H9 (cell line): ENCODE measurements around the gene TMEM63A. TPM values are rescaled to one million over a fixed set of nuclear protein-coding genes. Genes with fewer than 3 reads are reported as not detected.

Experiments used
- DNase-seq: peaks from one replicate; pipeline ENCODE4 v3.0.0-alpha.2; 2017
- H2AFZ ChIP-seq: one replicate; pipeline ENCODE4 v1.6.1; 2013; ENCODE audit warnings: mild to moderate bottlenecking, low read length, control low read depth, moderate library complexity
- H2AK5ac ChIP-seq: 2 replicates; pipeline ENCODE4 v1.6.1; 2013; ENCODE audit warnings: low read length, control low read depth, mixed read lengths; ENCODE audit not compliant: insufficient read length
- H2BK120ac ChIP-seq: one replicate; pipeline ENCODE4 v1.6.1; 2013; ENCODE audit warnings: low read depth, mild to moderate bottlenecking, low read length, control low read depth, inconsistent platforms; ENCODE audit not compliant: poor library complexity, severe bottlenecking
- H2BK12ac ChIP-seq: 2 replicates; pipeline ENCODE4 v1.6.1; 2013; ENCODE audit warnings: low read length, control low read depth, mixed read lengths, low read depth; ENCODE audit not compliant: insufficient read length
- H2BK15ac ChIP-seq: 2 replicates; pipeline ENCODE4 v1.6.1; 2013; ENCODE audit warnings: low read depth, low read length, control low read depth
- H2BK20ac ChIP-seq: one replicate; pipeline ENCODE4 v1.6.1; 2013; ENCODE audit warnings: low read depth, mild to moderate bottlenecking, low read length, control low read depth, inconsistent platforms; ENCODE audit not compliant: poor library complexity, severe bottlenecking
- H2BK5ac ChIP-seq: 2 replicates; pipeline ENCODE4 v1.6.1; 2013; ENCODE audit warnings: low read length, control low read depth, mixed read lengths; ENCODE audit not compliant: insufficient read length
- H3K14ac ChIP-seq: 2 replicates; pipeline ENCODE4 v1.6.1; 2013; ENCODE audit warnings: low read length, control low read depth; ENCODE audit not compliant: insufficient read depth
- H3K18ac ChIP-seq: 2 replicates; pipeline ENCODE4 v1.6.1; 2013; ENCODE audit warnings: low read depth, mild to moderate bottlenecking, mixed read lengths, low read length, control low read depth; ENCODE audit not compliant: insufficient read length
- H3K23ac ChIP-seq: 2 replicates; pipeline ENCODE4 v1.6.1; 2013; ENCODE audit warnings: low read length, control low read depth, mixed read lengths, low read depth; ENCODE audit not compliant: insufficient read length
- H3K23me2 ChIP-seq: 2 replicates; pipeline ENCODE4 v1.6.1; 2013; ENCODE audit warnings: low read depth, mild to moderate bottlenecking, mixed read lengths, low read length, control low read depth; ENCODE audit not compliant: insufficient read length, poor library complexity, severe bottlenecking
- H3K27ac ChIP-seq: 2 replicates; pipeline ENCODE4 v1.5.1; 2013; ENCODE audit warnings: low read length, control low read depth, mixed read lengths, low read depth; ENCODE audit not compliant: insufficient read length
- H3K27me3 ChIP-seq: 2 replicates; pipeline ENCODE4 v1.6.1; 2013; ENCODE audit warnings: low read length, control low read depth, inconsistent platforms; ENCODE audit not compliant: insufficient read depth
- H3K4ac ChIP-seq: 2 replicates; pipeline ENCODE4 v1.6.1; 2013; ENCODE audit warnings: low read depth, mild to moderate bottlenecking, control low read depth, inconsistent platforms, low read length, moderate library complexity
- H3K4me1 ChIP-seq: 2 replicates; pipeline ENCODE4 v1.6.1; 2013; ENCODE audit warnings: low read length, control low read depth, inconsistent platforms; ENCODE audit not compliant: insufficient read depth
- H3K4me2 ChIP-seq: 2 replicates; pipeline ENCODE4 v1.6.1; 2013; ENCODE audit warnings: low read length, control low read depth, mixed read lengths; ENCODE audit not compliant: insufficient read length, insufficient read depth
- H3K56ac ChIP-seq: 2 replicates; pipeline ENCODE4 v1.6.1; 2013; ENCODE audit warnings: low read depth, mild to moderate bottlenecking, mixed read lengths, low read length, control low read depth; ENCODE audit not compliant: insufficient read length
- H3K79me1 ChIP-seq: 2 replicates; pipeline ENCODE4 v1.6.1; 2013; ENCODE audit warnings: low read depth, mild to moderate bottlenecking, moderate library complexity, low read length, control low read depth, inconsistent platforms; ENCODE audit not compliant: insufficient read depth, poor library complexity, severe bottlenecking
- H3K79me2 ChIP-seq: 2 replicates; pipeline ENCODE4 v1.6.1; 2013; ENCODE audit warnings: low read length, control low read depth, inconsistent platforms; ENCODE audit not compliant: insufficient read depth
- H3K9ac ChIP-seq: 2 replicates; pipeline ENCODE4 v1.6.1; 2013; ENCODE audit warnings: low read length, control low read depth, mixed read lengths; ENCODE audit not compliant: insufficient read length; ENCODE audit errors: extremely low read depth
- H3K9me3 ChIP-seq: one replicate; pipeline ENCODE4 v1.6.1; 2013; ENCODE audit warnings: low read depth, low read length, inconsistent platforms; ENCODE audit not compliant: control insufficient read depth
- H3T11ph ChIP-seq: one replicate; pipeline ENCODE4 v1.6.1; 2013; ENCODE audit warnings: mild to moderate bottlenecking, low read length, control low read depth, inconsistent platforms
- H4K20me1 ChIP-seq: one replicate; pipeline ENCODE4 v1.6.1; 2013; ENCODE audit not compliant: control insufficient read depth, insufficient read length, insufficient read depth
- H4K5ac ChIP-seq: 2 replicates; pipeline ENCODE4 v1.6.1; 2013; ENCODE audit warnings: low read depth, mild to moderate bottlenecking, mixed read lengths, low read length, control low read depth; ENCODE audit not compliant: insufficient read length
- H4K8ac ChIP-seq: replicated peaks from 2 replicates; pipeline ENCODE4 v1.6.1; 2013; ENCODE audit warnings: low read length, control low read depth, mixed read lengths, low read depth; ENCODE audit not compliant: insufficient read length
- H4K91ac ChIP-seq: 2 replicates; pipeline ENCODE4 v1.6.1; 2013; ENCODE audit warnings: low read depth, mild to moderate bottlenecking, moderate library complexity, mixed read lengths, low read length, control low read depth; ENCODE audit not compliant: insufficient read length
- H3K27ac Mint-ChIP-seq, 3 experiments: 2 replicates in 2 of 3; 3 replicates in 1 of 3; pipeline ENCODE4 v1.8.0; 2020 to 2021; ENCODE audit warnings: mixed read lengths in 3 of 3, mild to moderate bottlenecking in 1 of 3, moderate library complexity in 1 of 3
- H3K27me3 Mint-ChIP-seq: 2 replicates; pipeline ENCODE4 v1.8.0; 2021; ENCODE audit warnings: low read depth, mild to moderate bottlenecking, moderate library complexity, mixed read lengths
- H3K36me3 Mint-ChIP-seq, 3 experiments: 2 replicates in 2 of 3; 3 replicates in 1 of 3; pipeline ENCODE4 v1.8.0; 2020 to 2021; ENCODE audit warnings: low read depth in 3 of 3, mixed read lengths in 3 of 3; ENCODE audit not compliant: insufficient read depth in 1 of 3
- H3K4me1 Mint-ChIP-seq, 2 experiments: 2 replicates each; pipeline ENCODE4 v1.8.0; 2020; ENCODE audit warnings: mixed read lengths in 2 of 2
- H3K4me3 Mint-ChIP-seq, 2 experiments: 2 replicates in 1 of 2; 3 replicates in 1 of 2; pipeline ENCODE4 v1.8.0; 2020 to 2021; ENCODE audit warnings: mild to moderate bottlenecking in 2 of 2, mixed read lengths in 2 of 2, moderate library complexity in 1 of 2
- H3K9me3 Mint-ChIP-seq, 2 experiments: 2 replicates in 1 of 2; 3 replicates in 1 of 2; pipeline ENCODE4 v1.8.0; 2020; ENCODE audit warnings: mild to moderate bottlenecking in 2 of 2, mixed read lengths in 2 of 2, moderate library complexity in 1 of 2
- CTCF ChIP-seq: fragments of 200-600 bp; sonication (generic); conservative IDR thresholded peaks from 3 replicates; pipeline ENCODE4 v1.8.0; 2021; ENCODE audit warnings: antibody characterized with exemption, mild to moderate bottlenecking
- WGBS: extraction: QIAGEN DNeasy Blood & Tissue Kit; methylation state at CpG from one replicate; pipeline ENCODE4 v1.1.7; 2013; ENCODE audit warnings: missing lambda C conversion rate, low lambda C conversion rate, mixed read lengths; ENCODE audit not compliant: insufficient read length; ENCODE audit errors: extremely low coverage; 5-methylcytosine and 5-hydroxymethylcytosine counted together
- total RNA-seq: library from RNA; stranded (reverse); gene quantifications from 2 replicates; pipeline ENCODE4 v1.2.1, GENCODE V29; 2021

TMEM63A gene
- total RNA-seq, 1 experiment from 2014 or later: 75.7 TPM

- Histone ChIP-seq H2BK5ac (no peak overlapping the region), H4K5ac (no peak overlapping the region), H3K56ac (no peak overlapping the region), H2AFZ (no peak overlapping the region), H3K18ac (no peak overlapping the region), H4K8ac (no peak overlapping the region), H2AK5ac (no peak overlapping the region), H2BK12ac (no peak overlapping the region), H3K27me3 (no peaks in the 10 kb centered on the region), H2BK20ac (no peak overlapping the region), H3K79me1 (no peaks in the 10 kb centered on the region), H2BK120ac (no peak overlapping the region), H3K4me2 (no peak overlapping the region), H2BK15ac (no peak overlapping the region), H3K9me3 (no peaks in the 10 kb centered on the region), H3K4me1 (no peaks in the 10 kb centered on the region), H3K9ac (no peak overlapping the region), H3K4ac (no peak overlapping the region), H3K27ac (no peak overlapping the region), H3K23me2 (no peaks in the 10 kb centered on the region), H3K79me2 (no peaks in the 10 kb centered on the region), H3T11ph (no peak overlapping the region), H3K23ac (no peak overlapping the region), H3K14ac (no peak overlapping the region), H4K91ac (no peak overlapping the region), H4K20me1 (no peaks in the 10 kb centered on the region)
- Mint-ChIP-seq H3K4me3 (no peak overlapping the region), H3K9me3 (peaks cover 0 to under 1% of the 10 kb centered on the region in 2 experiments; a peak in 3 of 5 replicates), H3K27ac (peak overlapping the region; percentile 40 to 84 (median 79); a peak in 3 of 7 replicates), H3K4me1 (peaks cover 14 to 19% of the 10 kb centered on the region in 2 experiments), H3K36me3 (peaks cover 42 to 66% (median 47%) of the 10 kb centered on the region in 3 experiments), H3K27me3 (no peaks in the 10 kb centered on the region; the same call in 1 of the 2 replicates)
- DNase-seq: peak; percentile 95
- WGBS: no CpG with 5 or more reads among the region's 13 CpGs
- peak; percentile 90 for TF ChIP-seq CTCF
Observed at GRCh38 chr1:225845571-225846259, 36.5 kb downstream of the TMEM63A start.
